HG03060 (cell line): ENCODE measurements around the gene C16orf78.

Source experiments
- ATAC-seq: cut with Tn5 transposase; IDR thresholded peaks from one replicate; pipeline ENCODE4 v1.9.1; 2021; ENCODE audit warnings: low read depth, moderate number of reproducible peaks; ENCODE audit not compliant: unreplicated experiment

Gene C16orf78, protein sequence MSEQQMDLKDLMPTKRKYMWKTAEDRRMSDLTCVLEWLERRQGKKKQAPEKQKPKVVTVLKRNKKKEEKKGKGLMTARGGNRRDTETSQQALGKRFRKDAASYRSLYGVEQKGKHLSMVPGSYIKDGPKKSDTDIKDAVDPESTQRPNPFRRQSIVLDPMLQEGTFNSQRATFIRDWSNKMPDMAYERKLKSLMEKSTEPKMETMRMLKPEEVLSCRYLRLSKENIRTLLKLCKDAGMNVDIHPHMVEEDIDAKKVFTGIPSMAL

DNA sequence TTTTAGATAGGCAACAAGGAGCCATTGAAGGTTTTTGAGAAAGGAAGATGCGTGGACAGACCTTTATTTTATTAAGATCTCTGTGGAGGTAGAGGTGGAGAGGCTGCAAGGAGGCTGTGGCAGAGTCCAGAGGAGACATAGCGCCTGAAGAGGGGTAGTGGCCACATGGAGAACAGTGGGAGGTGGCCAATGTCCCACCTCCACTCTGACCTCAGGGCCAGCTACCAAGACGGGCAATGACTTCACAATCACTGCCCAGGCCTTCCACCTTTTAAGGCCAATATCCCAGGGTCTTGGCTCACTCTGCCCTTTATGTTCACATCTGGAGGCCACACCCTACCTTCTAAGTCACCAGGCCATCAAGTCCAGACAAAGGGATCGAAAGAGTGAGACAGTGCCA, at the start of gene C16orf78:
Gene C16orf78 (plus strand): TSS at position 301 of the 400 bp plus-strand sequence. CDS start 136 bp downstream, outside the sequence.
- no peak for ATAC-seq

DNA sequence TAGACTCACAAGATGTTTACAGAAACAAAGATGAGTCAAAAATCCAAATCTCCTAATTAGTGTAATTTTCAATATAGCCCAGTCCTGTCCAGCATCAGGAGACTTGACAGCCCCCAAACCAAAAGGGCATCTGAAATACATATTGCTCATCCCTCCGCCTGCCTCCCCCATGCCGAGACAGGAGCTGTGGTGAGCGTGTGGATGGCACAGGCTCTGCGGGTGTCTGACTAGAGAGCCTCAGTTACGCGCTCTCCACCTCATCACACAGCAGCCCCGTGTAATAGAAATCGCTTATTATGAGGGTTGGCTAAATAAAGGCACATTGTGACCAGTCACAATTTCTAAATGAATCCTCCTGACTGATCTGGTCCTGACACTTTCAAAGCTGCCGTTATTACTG, 48.9 kb upstream of the C16orf78 start:
- ATAC-seq: no peak

DNA sequence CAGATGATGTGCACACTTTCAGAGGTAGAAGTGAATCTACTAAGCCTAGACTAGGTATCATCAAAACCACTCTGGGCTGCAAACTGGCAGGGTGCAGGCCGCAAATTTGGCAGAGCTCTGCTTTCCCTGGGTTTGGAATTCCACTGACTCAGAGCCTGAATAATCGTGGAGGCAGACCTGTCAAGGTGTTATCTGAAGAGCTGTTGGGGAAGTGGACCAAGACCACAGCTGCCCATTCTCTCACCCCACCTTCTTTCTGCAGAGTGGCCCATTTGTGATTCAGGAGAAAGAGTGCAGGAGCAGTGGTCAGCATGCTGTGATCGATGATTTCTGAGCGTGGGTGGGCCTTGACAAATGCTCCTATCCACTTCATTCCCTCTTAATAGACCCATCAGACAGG, 46.1 kb upstream of the C16orf78 start:
- ATAC-seq: no peak

DNA sequence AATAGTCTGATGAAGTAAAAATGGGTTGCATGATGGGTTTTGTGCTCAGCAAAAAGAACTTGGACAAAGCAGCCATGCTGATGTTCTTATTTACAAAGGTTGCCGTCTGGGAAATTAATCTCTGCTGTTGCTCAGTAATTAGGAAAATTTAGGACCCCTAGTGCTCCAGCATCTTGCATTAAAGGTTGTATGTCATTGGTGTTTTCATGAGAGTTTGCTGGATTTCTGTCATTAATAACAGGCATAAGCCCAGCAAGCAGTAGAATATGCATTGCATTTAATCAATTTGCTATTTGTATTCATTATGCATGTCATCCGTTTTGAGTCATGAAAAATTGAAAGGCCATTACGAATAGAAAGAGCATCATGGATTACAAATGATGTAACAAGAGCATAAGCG, 45.3 kb upstream of the C16orf78 start:
- ATAC-seq: no peak

DNA sequence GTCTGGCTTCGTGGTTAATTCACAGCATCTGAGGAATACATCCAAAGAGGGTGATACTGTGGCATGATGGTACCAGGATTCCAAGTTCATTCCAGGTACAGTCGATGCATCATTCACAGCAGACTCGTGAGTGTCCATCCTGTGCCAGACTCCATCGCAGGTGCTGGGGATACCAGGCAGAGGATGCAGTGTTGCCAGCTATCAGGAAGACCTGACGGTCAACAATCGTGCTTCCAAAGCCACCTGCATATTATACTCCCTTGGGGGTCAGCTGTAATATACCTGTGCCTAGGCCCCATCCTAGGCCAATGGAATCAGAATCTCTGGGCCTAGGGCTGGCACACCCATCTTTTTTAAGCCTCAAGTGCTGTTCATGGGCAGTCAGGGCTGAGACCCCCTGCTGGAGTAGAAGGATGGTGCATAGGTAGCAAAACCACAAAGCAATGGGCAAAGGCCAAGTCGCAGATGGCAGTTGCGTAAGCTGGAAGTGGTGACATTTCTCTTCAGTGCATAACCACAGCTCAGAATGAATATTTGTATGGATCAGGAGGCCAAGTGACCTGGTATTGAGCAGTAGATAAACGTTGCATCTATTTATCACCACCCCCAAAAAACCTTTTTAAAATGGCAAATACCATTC, 42.9 kb upstream of the C16orf78 start:
- ATAC-seq: no peak

DNA sequence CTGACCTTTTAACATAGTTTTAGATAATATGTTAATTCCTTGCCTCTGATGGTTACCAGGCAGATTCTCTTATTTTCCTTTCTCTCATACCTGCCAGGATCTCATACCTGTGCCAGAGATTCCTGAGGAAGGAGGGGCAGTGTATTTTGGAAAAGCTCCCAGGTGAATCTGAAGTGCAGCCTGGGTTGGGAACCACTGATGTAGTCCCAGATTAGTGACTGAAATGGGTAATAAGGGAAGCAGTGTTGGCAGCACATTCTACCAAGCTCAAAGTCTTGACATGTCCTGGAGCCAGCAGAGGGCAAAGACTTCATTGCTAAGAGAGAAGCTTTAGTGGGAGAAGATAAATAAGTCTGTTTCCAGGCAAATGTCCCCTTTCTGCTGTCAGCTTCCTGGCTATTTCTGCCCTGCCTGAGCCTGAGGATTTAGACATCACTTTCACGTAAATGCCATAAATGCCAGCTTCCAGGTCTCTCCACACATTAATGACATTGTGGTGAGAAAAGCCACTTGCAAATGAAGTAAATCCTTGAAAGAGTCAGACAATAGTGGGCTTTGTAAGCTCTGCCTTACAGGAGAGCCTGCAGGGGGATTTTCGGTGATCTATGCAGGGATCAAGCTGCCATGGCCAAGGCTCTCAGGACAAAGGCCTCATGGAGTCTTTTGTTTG, 40.9 kb upstream of the C16orf78 start:
- no peak for ATAC-seq

DNA sequence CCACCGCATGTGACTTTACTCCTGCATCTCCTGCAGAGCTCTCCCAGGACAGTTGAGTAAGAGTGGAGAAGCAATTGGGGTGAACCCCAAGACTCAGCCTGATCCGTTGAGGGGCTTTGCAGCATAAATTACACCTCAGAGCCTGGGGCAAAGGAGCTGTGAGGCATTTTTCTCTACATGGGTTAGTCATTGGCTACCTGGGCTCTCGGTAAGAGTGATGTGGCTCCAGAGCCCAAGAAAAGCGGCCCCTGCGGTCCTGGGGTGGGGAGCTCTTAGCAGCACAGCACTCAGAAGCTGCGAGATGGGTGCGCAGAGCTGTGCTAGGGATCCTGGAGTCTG, 40.4 kb upstream of the C16orf78 start:
- no peak for ATAC-seq

DNA sequence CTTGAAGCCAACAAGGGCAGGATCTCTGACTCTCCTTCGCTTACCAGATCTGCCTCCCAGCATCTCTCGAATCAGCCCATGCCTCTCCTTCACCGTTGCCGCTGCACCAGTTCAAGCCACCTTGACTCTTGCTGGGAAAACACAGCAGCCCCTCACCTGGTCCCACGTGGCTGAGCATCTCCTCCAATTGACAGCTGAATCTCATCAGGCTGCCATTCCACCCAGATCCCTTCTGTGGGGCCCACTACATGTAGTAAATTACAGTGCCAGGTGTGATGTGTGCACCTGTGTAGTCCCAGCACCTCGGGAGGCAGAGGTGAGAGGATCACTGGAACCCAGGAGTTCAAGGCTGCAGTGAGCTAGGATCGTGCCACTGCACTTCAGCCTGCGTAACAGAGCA, 37.8 kb upstream of the C16orf78 start:
- ATAC-seq: no peak

DNA sequence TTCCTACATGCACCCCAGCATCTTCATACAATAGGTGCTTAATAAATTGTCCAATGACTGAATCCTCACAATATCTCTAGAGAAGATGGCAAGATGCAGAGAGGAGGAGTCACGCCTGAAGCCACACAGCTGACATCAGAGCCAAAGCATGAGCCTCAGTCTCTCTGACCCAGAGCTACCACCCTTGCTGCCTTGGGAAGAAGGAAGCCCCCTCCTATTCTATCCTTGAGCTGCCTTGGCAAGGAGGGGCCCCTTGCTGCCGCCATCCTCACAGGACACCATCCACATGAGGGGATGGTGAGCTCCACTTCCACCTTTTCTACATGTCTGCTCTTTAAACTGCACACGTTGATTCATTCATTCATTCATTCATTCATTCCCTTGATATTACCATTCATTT, 37.0 kb upstream of the C16orf78 start:
- no peak for ATAC-seq

DNA sequence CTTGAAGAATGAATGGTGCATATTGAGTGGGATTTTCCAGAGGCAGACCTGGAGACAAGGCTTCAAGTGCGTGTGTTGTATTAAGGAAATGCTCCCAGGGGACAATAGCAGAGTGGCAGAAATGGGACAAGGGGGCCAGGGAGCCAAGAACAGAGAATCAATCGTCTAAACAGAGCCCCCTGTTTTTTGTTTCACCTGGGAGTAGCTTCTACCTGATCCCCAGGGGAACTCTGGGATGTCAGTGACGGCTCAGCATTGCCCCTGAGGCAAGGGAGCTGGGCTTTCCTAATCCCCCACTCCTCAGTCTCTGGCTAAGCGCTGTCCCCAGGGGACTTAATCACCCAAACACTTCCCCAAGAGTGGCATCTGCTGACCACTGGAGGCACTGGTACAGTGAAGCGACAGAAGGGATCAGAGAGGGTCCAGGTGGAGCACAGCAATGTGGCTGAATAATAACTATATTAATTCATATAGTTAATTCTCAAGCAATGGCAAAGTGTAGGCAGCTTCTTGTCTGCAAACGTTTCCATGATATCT, 35.7 kb upstream of the C16orf78 start:
- ATAC-seq: no peak

DNA sequence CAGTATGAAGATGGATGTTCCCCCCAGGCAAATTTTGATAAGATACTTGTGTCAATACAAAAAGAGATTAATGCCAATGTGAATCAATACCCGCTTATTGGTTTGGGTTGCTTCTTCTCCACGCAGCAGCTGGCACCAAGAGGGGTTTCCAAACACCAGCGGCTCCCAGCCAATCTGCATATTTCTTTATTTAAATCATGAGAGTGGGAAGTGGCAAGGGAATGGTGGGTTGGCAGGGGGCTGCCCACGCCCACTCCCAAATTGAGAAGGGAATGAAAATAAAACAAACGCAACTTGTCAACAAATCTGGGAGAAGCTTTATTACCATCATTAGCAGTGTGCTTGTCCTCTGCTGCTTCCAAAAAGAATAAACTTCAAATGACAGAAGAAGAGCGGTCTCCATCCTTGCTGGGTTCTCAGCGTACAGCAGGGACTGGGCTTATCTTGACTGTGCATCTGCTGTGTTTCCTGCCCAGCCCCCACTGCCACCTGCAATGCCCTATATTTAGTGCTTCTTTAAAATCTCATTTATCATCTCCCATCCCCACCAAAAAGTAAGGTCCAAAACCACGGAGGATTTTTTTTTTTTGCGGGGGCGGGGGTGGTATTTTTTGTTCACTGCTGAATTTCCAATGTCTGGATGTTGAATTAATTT, 34.9 kb upstream of the C16orf78 start:
- ATAC-seq: no peak

DNA sequence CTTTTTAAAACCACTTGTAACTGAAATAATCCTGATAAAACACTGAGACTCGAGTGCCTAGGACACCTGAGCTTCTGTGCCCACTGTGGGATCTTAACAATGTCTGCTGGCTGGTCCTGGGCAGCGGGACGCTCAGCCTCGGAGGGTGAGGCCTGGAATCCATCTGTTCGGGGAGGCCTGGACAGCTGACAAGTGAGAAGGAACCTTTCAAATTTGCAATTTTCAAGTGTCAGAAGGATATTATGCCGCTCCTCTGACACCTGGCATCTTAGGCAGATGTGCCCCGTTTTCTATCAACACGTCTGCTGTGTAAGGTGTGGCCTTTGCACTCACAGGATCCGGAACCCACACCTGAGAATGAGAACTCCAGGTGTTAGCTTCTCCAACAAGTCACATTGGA, 33.1 kb upstream of the C16orf78 start:
- no peak for ATAC-seq

DNA sequence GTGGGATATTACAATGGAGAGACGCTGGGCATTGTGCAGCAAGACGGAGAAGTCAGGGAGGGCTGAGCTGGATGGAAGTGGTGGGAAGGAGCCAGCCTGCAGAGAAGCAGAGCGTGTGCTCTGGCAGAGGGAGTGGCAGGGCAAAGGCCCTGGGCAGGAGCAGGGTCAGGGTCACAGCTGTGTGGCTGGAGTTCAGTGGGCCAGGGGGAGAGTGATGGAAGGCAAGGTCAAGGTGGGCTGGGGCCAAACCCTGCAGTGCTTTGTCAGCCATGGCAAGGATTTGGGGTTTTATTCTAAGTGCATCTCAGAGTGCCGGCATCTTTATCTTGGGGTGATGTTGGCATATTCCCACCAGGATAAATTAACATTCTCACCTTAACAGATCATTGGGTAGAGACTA, 31.9 kb upstream of the C16orf78 start:
- no peak for ATAC-seq

DNA sequence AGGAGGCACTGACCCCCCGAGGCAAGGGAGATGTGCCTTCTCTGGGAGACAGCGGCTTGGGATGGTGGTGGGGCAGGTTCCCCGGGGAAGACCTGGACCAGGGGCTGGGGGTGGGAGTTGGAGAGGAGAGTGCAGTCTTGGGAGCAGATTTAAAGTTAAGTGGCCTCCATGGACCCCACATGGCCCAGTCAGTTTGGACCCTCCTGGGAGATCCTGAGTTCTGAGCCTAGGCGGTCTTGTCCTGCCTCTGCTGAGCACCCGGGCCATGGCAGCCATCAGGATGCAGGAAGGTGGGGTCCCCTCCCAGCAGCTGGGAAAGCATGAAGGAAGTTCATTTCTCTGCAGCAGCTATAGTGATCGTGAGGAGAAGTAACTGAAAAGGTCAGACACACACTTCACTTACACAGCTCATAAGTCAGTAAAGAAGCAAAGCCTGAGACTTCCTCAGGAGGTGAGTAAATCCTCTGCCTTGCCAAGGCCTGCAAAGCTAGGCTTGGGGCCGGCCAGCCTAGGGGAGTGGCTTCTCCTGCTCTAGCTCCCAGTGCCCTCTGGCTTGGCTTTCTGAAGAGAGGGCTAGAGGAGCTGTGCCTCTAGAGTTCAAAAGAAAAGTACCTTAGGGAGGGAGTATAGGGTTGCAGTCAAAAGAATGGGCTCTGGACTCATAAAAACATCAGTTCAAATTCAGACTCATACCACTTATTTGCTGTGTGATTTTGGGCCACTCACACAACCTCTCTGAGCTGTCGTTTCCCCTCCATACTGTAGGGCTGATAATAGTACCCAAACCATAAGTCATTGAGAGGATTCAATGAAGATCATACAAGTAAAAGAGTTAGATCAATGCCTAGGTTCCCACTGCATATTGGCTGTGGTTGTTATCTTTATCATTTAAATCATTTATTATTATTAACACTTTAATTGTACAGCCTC, 31.0 kb upstream of the C16orf78 start:
- no peak for ATAC-seq

DNA sequence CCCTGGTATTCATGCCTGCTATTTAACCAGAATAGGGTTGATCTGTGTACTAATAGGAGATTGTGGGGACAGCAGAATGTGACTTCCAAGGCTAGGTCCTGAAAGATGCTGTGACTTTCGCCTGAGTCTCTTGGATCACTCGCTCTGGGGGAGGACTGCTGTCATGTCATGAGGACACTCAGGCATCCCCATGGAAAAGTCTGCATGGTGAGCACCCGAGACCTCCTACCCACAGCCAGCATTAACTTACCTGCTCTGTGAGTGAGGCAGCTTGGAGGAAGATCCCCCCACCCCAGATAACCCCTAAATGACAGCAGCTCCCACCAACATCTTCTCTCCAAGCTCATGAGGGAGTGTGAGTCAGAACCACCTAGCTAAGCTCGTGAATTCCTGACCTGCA, 30.3 kb upstream of the C16orf78 start:
- no peak for ATAC-seq

DNA sequence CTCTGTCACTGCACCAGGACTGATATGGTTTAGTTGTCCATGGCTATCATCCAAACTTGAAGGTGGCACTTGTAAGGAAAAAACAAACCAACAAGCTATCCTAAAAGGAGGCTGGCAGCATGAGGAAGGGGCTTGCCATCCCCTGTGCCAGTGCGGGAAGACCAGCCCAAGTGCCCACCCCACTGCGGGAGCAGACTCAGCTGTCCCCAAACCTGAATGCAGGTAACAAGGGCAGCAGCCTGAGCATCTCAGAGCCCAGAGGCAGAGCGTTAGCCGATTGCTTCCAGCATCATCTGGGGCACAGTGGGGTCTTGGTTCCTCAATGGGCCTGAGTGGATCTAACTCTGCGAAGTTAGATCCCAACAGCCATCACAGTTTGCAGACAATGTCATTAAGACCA, 29.2 kb upstream of the C16orf78 start:
- ATAC-seq: no peak

DNA sequence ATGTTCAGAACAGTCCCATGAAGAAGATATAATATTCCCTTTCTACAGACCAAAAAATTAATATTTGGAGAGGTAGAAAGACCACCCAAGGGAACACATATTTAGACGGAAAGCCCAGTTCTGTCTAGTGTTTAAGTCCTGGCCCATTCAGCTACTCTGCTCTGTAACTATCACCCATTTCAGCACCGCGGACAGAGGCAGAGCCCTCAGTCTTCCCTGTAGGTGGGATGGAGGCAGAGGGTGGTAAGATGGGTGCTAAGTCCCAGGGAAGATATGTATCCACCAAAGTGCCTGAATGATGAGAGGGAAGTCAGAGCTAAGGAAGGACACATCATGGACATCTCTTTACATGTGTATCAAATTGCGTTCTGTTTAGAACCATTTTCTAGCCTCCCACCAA, 27.8 kb upstream of the C16orf78 start:
- ATAC-seq: no peak

DNA sequence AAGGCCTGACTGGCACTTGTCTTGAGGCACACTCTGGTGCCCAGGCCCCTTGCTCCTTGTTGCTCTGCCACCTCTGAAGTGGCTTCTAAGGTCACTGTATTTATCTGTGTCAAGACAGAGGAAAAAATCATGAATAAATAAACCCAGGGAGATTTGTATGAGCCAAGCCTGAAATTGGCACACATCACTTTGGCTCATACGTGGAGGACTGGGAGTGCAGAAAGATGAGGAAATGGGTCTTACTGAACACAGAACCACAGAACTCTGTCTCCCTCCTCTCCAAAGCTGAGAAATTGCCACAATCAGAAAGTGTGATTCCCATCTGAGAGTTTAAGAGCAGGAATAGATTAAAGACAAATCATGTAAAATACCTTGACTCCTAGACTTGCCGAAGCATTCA, 27.1 kb upstream of the C16orf78 start:
- no peak for ATAC-seq

DNA sequence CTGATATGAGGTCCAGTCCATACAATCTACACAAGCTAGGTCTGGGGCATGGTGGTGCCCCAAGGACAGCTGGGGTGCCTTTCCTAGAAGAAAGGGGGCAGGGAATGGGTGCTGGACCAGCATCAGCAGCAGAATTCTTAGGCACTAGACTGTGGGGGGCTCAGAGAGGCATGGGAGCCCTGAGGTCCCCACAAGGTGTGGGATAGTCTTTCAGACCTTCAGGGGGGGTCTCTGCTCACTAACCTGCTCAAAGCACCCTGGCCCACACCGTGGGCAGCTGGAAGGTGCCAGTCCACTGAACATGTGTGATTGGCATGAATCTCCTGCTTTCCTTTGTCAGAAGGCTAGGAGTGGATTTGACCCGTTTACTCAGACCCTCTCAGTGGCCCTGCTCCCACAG, 26.1 kb upstream of the C16orf78 start:
- no peak for ATAC-seq
